CD4-positive, alpha-beta T cell (primary cell): ENCODE measurements around the gene MASTL. TPM values are rescaled to one million over a fixed set of nuclear protein-coding genes. Genes with fewer than 3 reads are reported as not detected.

ENCODE experiments used
- ATAC-seq: fragments of 200-7000 bp; cut with Tn5 transposase; one replicate; pipeline ENCODE4 v1.10.0; 2022; ENCODE audit warnings: mild to moderate bottlenecking; ENCODE audit not compliant: poor library complexity
- CTCF ChIA-PET: fragments of 350-600 bp; sonication (Branson Sonifier 250); formaldehyde crosslinking; loops from one replicate; lab custom pipeline; 2021; ENCODE audit warnings: antibody characterized with exemption, inconsistent platforms; lab: Charles Lee
- POLR2A ChIA-PET: fragments of 350-600 bp; sonication (Branson Sonifier 250); formaldehyde crosslinking; loops from one replicate; lab custom pipeline; 2021; ENCODE audit warnings: antibody characterized with exemption, inconsistent platforms; lab: Charles Lee
- DNase-seq, 14 experiments: peaks; one replicate each; pipeline ENCODE4 v3.0.0-alpha.2; 2013 to 2020; ENCODE audit warnings: mixed read lengths in 2 of 14
- H3K27ac ChIP-seq, 2 donors: one replicate each; pipeline versions ENCODE4 v1.5.1 to v1.7.0; 2013; ENCODE audit warnings: low read length in 2 of 2, low read depth in 1 of 2, mild to moderate bottlenecking in 1 of 2
- H3K27me3 ChIP-seq, 2 experiments: 1 replicate in 1 of 2; 2 replicates in 1 of 2; pipeline versions ENCODE4 v1.6.1 to v1.7.0; 2013; ENCODE audit warnings: low read length in 2 of 2, control low read depth in 1 of 2, mild to moderate bottlenecking in 1 of 2, moderate library complexity in 1 of 2; ENCODE audit not compliant: insufficient read depth in 2 of 2, control insufficient read depth in 1 of 2
- H3K36me3 ChIP-seq: one replicate; pipeline ENCODE4 v1.6.1; 2013; ENCODE audit warnings: low read length, control low read depth; ENCODE audit not compliant: insufficient read depth
- H3K4me1 ChIP-seq: one replicate; pipeline ENCODE4 v1.6.1; 2013; ENCODE audit warnings: low read length, control low read depth; ENCODE audit not compliant: insufficient read depth
- H3K4me3 ChIP-seq: one replicate; pipeline ENCODE4 v1.5.1; 2013; ENCODE audit warnings: mild to moderate bottlenecking, low read length, moderate library complexity
- H3K9me3 ChIP-seq, 2 experiments: 1 replicate in 1 of 2; 2 replicates in 1 of 2; pipeline versions ENCODE4 v1.6.1 to v1.7.0; 2013; ENCODE audit warnings: low read length in 2 of 2, mild to moderate bottlenecking in 2 of 2, control low read depth in 1 of 2, moderate library complexity in 1 of 2; ENCODE audit not compliant: control insufficient read depth in 1 of 2, insufficient read depth in 1 of 2
- H3K27ac Mint-ChIP-seq: one replicate; pipeline ENCODE4 v1.8.0; 2020; ENCODE audit warnings: mixed read lengths
- H3K27me3 Mint-ChIP-seq: one replicate; pipeline ENCODE4 v1.8.0; 2021; ENCODE audit warnings: mixed read lengths
- H3K36me3 Mint-ChIP-seq: one replicate; pipeline ENCODE4 v1.8.0; 2021; ENCODE audit warnings: low read depth, mixed read lengths
- H3K4me1 Mint-ChIP-seq: one replicate; pipeline ENCODE4 v1.8.0; 2021; ENCODE audit warnings: low read depth, mixed read lengths
- H3K4me3 Mint-ChIP-seq: one replicate; pipeline ENCODE4 v1.8.0; 2020; ENCODE audit warnings: mild to moderate bottlenecking, mixed read lengths
- H3K9me3 Mint-ChIP-seq: one replicate; pipeline ENCODE4 v1.8.0; 2020; ENCODE audit warnings: mixed read lengths
- CTCF ChIP-seq: fragments of 200-600 bp; IDR thresholded peaks from one replicate; pipeline ENCODE4 v1.8.0; 2022; ENCODE audit warnings: antibody characterized with exemption, mild to moderate bottlenecking
- intact Hi-C, 2 experiments: fragments of 100-400 bp; cut with DNase I in 1 of 2; cut with micrococcal nuclease in 1 of 2; formaldehyde crosslinking; loops; one replicate each; pipeline versions ENCODE4 v1.15.1 to v1.9.0; 2023 to 2025; cut with DNase I, micrococcal nuclease
- total RNA-seq, 174 experiments: library from RNA in 2 of 174; stranded (reverse) in 2 of 174; gene quantifications; one replicate each; pipeline ENCODE4 v1.2.3 and lab custom pipeline; 2021 to 2026

Gene MASTL
- total RNA-seq, 2 experiments from 2014 or later: 24.2 to 25.1 TPM

- Histone ChIP-seq H3K9me3 (no peaks in the 10 kb centered on the region), H3K36me3 (peaks cover 80% of the 10 kb centered on the region), H3K27me3 (no peaks in the 10 kb centered on the region), H3K4me1 (no peaks in the 10 kb centered on the region), H3K27ac (no peak overlapping the region), H3K4me3 (no peak overlapping the region)
- CTCF ChIA-PET: no interaction called here
- H3K27ac Mint-ChIP-seq: no peak overlapping the region
- DNase-seq (no peak), ATAC-seq (no peak)
- H3K4me1 Mint-ChIP-seq: no peaks in the 10 kb centered on the region
- H3K9me3 Mint-ChIP-seq: no peaks in the 10 kb centered on the region
- TF ChIP-seq CTCF: no peak
- POLR2A ChIA-PET: no interaction called here
- H3K4me3 Mint-ChIP-seq: no peak overlapping the region
- H3K27me3 Mint-ChIP-seq: no peaks in the 10 kb centered on the region
- intact Hi-C loops: no loop called here
- peaks cover 78% of the 10 kb centered on the region for H3K36me3 Mint-ChIP-seq
These were observed 52.2 kb downstream of the MASTL start for GRCh38 chr10:27207350-27207749.

- intact Hi-C loops: loop anchor here (1.0 to 2.0 kb wide), 4 partner anchors 19 to 136 kb away; no protein-coding TSS in a partner anchor
- Histone ChIP-seq H3K4me1 (peaks cover 9% of the 10 kb centered on the region), H3K36me3 (peaks cover 49% of the 10 kb centered on the region), H3K27ac (no peak overlapping the region), H3K9me3 (no peaks in the 10 kb centered on the region), H3K4me3 (no peak overlapping the region), H3K27me3 (no peaks in the 10 kb centered on the region)
- no peaks in the 10 kb centered on the region for H3K27me3 Mint-ChIP-seq
- H3K4me3 Mint-ChIP-seq: no peak overlapping the region
- no peaks in the 10 kb centered on the region for H3K9me3 Mint-ChIP-seq
- DNase-seq: peak; percentile 11 to 79 (median 32)
- ChIA-PET POLR2A (interaction anchor here (1.2 to 2.4 kb wide), 4 partner anchors 16 to 70 kb away, joined by 3 to 12 read pairs (median 8); partner anchors contain the start of genes ACBD5 and YME1L1), CTCF (interaction anchor here (0.6 to 1.7 kb wide), 28 partner anchors 9 to 772 kb away, joined by 3 to 19 read pairs (median 4); no protein-coding TSS in a partner anchor)
- peaks cover 54% of the 10 kb centered on the region for H3K36me3 Mint-ChIP-seq
- H3K4me1 Mint-ChIP-seq: peaks cover 15% of the 10 kb centered on the region
- peak overlapping the region; percentile 40 for H3K27ac Mint-ChIP-seq
- ATAC-seq: peak; percentile 68
- peak; percentile 87 for TF ChIP-seq CTCF
These were observed 68.8 kb downstream of the MASTL start for GRCh38 chr10:27223964-27224363.

- Histone ChIP-seq H3K9me3 (no peaks in the 10 kb centered on the region), H3K4me3 (no peak overlapping the region), H3K4me1 (peaks cover 9% of the 10 kb centered on the region), H3K27ac (no peak overlapping the region), H3K36me3 (peaks cover 47% of the 10 kb centered on the region), H3K27me3 (no peaks in the 10 kb centered on the region)
- Mint-ChIP-seq H3K27ac (peak overlapping the region; percentile 72), H3K4me3 (no peak overlapping the region), H3K36me3 (peaks cover 43% of the 10 kb centered on the region), H3K9me3 (no peaks in the 10 kb centered on the region), H3K4me1 (peaks cover 15% of the 10 kb centered on the region), H3K27me3 (no peaks in the 10 kb centered on the region)
- intact Hi-C loops: loop anchor here in 1 of 2 experiments (2.0 kb wide), 1 partner anchor 18 kb away; no protein-coding TSS in a partner anchor
- no peak for TF ChIP-seq CTCF
- ATAC-seq: no peak
- ChIA-PET POLR2A (interaction anchor here (1.4 to 2.4 kb wide), 2 partner anchors 17 to 71 kb away, joined by 11 to 12 read pairs; partner anchors contain the start of gene YME1L1), CTCF (interaction anchor here (1.5 kb wide), 1 partner anchor 14 kb away, joined by 8 read pairs; no protein-coding TSS in a partner anchor)
- peak in 3 of 14 experiments; percentile 19 to 71 (median 30) for DNase-seq
These were observed 69.9 kb downstream of the MASTL start for GRCh38 chr10:27225011-27225590.
